ENCODE data around the gene F2RL1. TPM values are rescaled to one million over a fixed set of nuclear protein-coding genes. Genes with fewer than 3 reads are reported as not detected.

F2RL1 gene
- total RNA-seq, 2 donors from 2014 or later: 17.5 to 20.2 TPM

- H3K4me1 ChIP-seq: peaks cover 4% of the 10 kb centered on the region
- no peak for DNase-seq
- TF ChIP-seq CTCF (IDR thresholded peaks at IDR 0.05): no peak
- TF ChIP-seq POLR2A (IDR thresholded peaks at IDR 0.05): no peak
- H3K4me3 ChIP-seq: no peak overlapping the region
- no peak overlapping the region for H3K27ac ChIP-seq
- H3K36me3 ChIP-seq (replicated peaks in 1 of 2; ENCODE audit: insufficient read depth in 1 of 2, low read depth in 2 of 2): no peaks in the 10 kb centered on the region
- 84 to 89% methylated on average over 5 of the region's 5 CpGs for WGBS, 2 donors
- no peaks in the 10 kb centered on the region for H3K27me3 ChIP-seq
- intact Hi-C loops (cut with DNase I): no loop called here
- H3K9me3 ChIP-seq: no peaks in the 10 kb centered on the region
- no peak for ATAC-seq
Observed at GRCh38 chr5:76861612-76862011, 42.8 kb downstream of the F2RL1 start.

- H3K4me1 ChIP-seq: peaks cover 4% of the 10 kb centered on the region
- H3K27me3 ChIP-seq: no peaks in the 10 kb centered on the region
- no peak overlapping the region for H3K27ac ChIP-seq
- intact Hi-C loops (cut with DNase I): no loop called here
- no peak for TF ChIP-seq POLR2A (IDR thresholded peaks at IDR 0.05)
- no peak for TF ChIP-seq CTCF (IDR thresholded peaks at IDR 0.05)
- ATAC-seq (no peak), DNase-seq (no peak)
- 12 to 13% methylated on average over 1 of the region's 1 CpG for WGBS, 2 donors
- no peaks in the 10 kb centered on the region for H3K9me3 ChIP-seq
- H3K36me3 ChIP-seq (replicated peaks in 1 of 2; ENCODE audit: insufficient read depth in 1 of 2, low read depth in 2 of 2): no peaks in the 10 kb centered on the region
- H3K4me3 ChIP-seq: no peak overlapping the region
Observed at GRCh38 chr5:76863001-76863400, 44.2 kb downstream of the F2RL1 start.

GRCh38 chr5:76866503-76866902 is 47.7 kb downstream of the F2RL1 start:
- TF ChIP-seq POLR2A (IDR thresholded peaks at IDR 0.05) (no peak), CTCF (IDR thresholded peaks at IDR 0.05) (no peak)
- WGBS, 2 donors: 60 to 63% methylated on average over 2 of the region's 2 CpGs
- no peak overlapping the region for H3K27ac ChIP-seq
- peaks cover 4% of the 10 kb centered on the region for H3K4me1 ChIP-seq
- H3K27me3 ChIP-seq: no peaks in the 10 kb centered on the region
- intact Hi-C loops (cut with DNase I): no loop called here
- ATAC-seq: no peak
- no peak overlapping the region for H3K4me3 ChIP-seq
- DNase-seq: no peak
- no peaks in the 10 kb centered on the region for H3K36me3 ChIP-seq (replicated peaks in 1 of 2; ENCODE audit: insufficient read depth in 1 of 2, low read depth in 2 of 2)
- no peaks in the 10 kb centered on the region for H3K9me3 ChIP-seq

GRCh38 chr5:76867038-76867437 is 48.2 kb downstream of the F2RL1 start:
- 71 to 77% methylated on average over 4 of the region's 4 CpGs for WGBS, 2 donors
- no peaks in the 10 kb centered on the region for H3K9me3 ChIP-seq
- H3K4me1 ChIP-seq: peaks cover 4% of the 10 kb centered on the region
- no peak overlapping the region for H3K4me3 ChIP-seq
- TF ChIP-seq CTCF (IDR thresholded peaks at IDR 0.05) (no peak), POLR2A (IDR thresholded peaks at IDR 0.05) (no peak)
- no peaks in the 10 kb centered on the region for H3K36me3 ChIP-seq (replicated peaks in 1 of 2; ENCODE audit: insufficient read depth in 1 of 2, low read depth in 2 of 2)
- no peak for DNase-seq
- no peaks in the 10 kb centered on the region for H3K27me3 ChIP-seq
- ATAC-seq: no peak
- intact Hi-C loops (cut with DNase I): no loop called here
- H3K27ac ChIP-seq: no peak overlapping the region

- H3K4me3 ChIP-seq: no peak overlapping the region
- H3K27me3 ChIP-seq: no peaks in the 10 kb centered on the region
- no peaks in the 10 kb centered on the region for H3K9me3 ChIP-seq
- H3K27ac ChIP-seq: peak overlapping the region in 3 of 4 donors; percentile 18 to 42 (median 34)
- intact Hi-C loops (cut with DNase I): no loop called here
- DNase-seq (peak; percentile 64 to 82 (median 70)), ATAC-seq (peak; percentile 88)
- 47 to 53% methylated on average over 8 of the region's 8 CpGs for WGBS, 2 donors
- no peaks in the 10 kb centered on the region for H3K36me3 ChIP-seq (replicated peaks in 1 of 2; ENCODE audit: insufficient read depth in 1 of 2, low read depth in 2 of 2)
- no peak for TF ChIP-seq POLR2A (IDR thresholded peaks at IDR 0.05)
- TF ChIP-seq CTCF (IDR thresholded peaks at IDR 0.05): peak; percentile 54 to 87 (median 83)
- H3K4me1 ChIP-seq: peaks cover 1% of the 10 kb centered on the region
Observed at GRCh38 chr5:76867827-76868693, 49.2 kb downstream of the F2RL1 start.
